ENCODE measurements around the gene DNAH2.
A peak's percentile ranks its signal among the peaks of the same experiment; 100 is the strongest.

The DNAH2 gene

GRCh38 chr17:7713782-7714181, 3.8 kb upstream of the DNAH2 start:
- no peak for DNase-seq (ENCODE audit: low read depth)
- TF ChIP-seq CTCF (conservative IDR thresholded peaks at IDR 0.05; ENCODE audit: control insufficient read depth, insufficient read depth, low read depth, low read length), result no peak
- no peak overlapping the region for H3K4me3 ChIP-seq (ENCODE audit: control insufficient read depth, low read depth, low read length)

- no peak overlapping the region for H3K4me3 ChIP-seq (ENCODE audit: control insufficient read depth, low read depth, low read length)
- no peak for DNase-seq (ENCODE audit: low read depth)
- no peak for TF ChIP-seq CTCF (conservative IDR thresholded peaks at IDR 0.05; ENCODE audit: control insufficient read depth, insufficient read depth, low read depth, low read length)
Observed at GRCh38 chr17:7714721-7715594, 2.6 kb upstream of the DNAH2 start.

GRCh38 chr17:7715936-7716886, 1.3 kb upstream of the DNAH2 start:
- H3K4me3 ChIP-seq (ENCODE audit: control insufficient read depth, low read depth, low read length), result peak overlapping the region; percentile 62
- no peak for DNase-seq (ENCODE audit: low read depth)
- TF ChIP-seq CTCF (conservative IDR thresholded peaks at IDR 0.05; ENCODE audit: control insufficient read depth, insufficient read depth, low read depth, low read length), result no peak

DNA sequence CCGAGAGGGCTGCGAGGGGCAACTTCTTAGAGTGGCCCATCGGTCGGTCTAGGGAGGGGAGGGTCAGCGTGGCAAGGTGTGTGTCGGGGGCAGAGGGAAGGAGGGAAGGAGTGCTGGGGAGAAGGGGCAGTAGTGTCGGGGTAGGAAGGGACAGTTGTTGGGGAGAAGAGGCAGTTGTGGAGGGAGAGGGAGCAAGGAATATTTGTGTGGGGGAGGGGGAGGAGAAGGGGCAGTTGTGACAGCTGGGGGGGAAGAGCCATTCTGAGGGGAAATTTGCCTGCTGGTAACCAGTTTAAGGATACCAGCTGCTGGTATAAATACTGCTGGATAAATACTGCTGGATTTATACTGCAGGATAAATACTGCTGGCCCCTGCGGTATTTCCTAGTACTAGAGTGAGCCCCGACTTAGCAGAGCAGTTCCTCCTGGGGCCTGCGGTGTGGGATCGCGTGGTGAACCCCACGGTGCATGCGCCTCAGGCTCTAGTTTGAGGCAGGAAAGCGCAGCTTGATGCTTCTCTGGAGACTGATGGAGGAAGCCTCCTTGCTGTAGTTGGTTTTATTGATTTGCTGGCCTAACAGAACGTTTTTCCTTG, 309 bp downstream of the DNAH2 start:
- peak overlapping the region; percentile 62 for H3K4me3 ChIP-seq (ENCODE audit: control insufficient read depth, low read depth, low read length)
- no peak for DNase-seq (ENCODE audit: low read depth)
- no peak for TF ChIP-seq CTCF (conservative IDR thresholded peaks at IDR 0.05; ENCODE audit: control insufficient read depth, insufficient read depth, low read depth, low read length)

GRCh38 chr17:7719661-7720060, 2.1 kb downstream of the DNAH2 start:
- DNase-seq (ENCODE audit: low read depth), result no peak
- H3K4me3 ChIP-seq (ENCODE audit: control insufficient read depth, low read depth, low read length), result no peak overlapping the region
- no peak for TF ChIP-seq CTCF (conservative IDR thresholded peaks at IDR 0.05; ENCODE audit: control insufficient read depth, insufficient read depth, low read depth, low read length)

DNA sequence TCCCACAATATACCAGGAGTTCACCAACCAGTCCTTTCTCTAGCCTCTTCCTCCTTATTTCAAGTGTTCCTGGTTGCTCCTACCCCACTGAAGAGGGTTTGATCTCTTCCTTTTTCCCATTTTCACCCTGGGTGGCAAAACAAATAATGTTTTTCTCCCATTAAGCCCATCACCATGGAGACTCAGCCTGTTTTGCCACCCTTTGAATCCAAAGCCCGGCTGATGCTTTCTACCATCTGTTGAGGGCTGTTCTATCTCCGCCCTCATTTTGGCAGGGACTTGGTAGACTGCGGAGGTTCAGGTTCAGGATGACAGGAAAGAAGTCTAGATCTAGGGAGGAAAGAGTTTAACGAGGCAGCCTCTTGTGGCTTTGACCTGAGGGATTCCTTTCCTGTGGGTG, 2.6 kb downstream of the DNAH2 start:
- DNase-seq (ENCODE audit: low read depth), result no peak
- H3K4me3 ChIP-seq (ENCODE audit: control insufficient read depth, low read depth, low read length), result no peak overlapping the region
- TF ChIP-seq CTCF (conservative IDR thresholded peaks at IDR 0.05; ENCODE audit: control insufficient read depth, insufficient read depth, low read depth, low read length), result no peak
